ENCODE data around the gene SLC9A5.

The SLC9A5 gene

DNA sequence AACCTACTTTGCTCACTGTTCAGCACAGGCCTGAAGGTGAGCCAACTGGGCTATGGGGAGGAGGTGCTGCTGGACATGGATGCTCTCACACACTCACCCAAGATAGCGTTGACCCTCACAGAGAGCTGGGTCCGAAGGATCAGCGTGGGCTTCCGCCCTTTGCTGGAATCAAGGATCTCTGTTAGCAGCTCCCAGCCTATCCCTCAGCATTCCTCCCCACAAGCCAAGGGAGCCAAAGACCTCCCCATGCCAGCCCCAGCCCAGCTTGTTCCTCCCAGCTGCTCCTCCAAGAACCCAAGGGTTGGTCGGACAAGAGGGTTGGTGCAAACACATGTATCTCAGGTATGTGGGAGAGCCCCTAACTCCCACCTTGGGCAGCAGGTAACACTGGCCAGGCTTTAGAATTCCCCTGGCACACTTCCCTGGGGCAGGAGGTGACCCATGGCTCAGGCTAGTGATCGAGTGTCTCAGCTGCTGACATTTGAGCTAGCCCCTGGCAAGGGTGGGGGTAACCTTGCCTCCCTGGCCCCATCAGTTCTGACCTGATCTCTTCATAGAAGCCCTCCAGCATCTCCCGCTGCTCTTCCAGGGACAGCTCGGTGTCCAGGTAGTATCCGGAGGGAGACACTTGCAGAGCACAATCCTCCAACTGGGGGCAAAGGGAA is 9.8 kb upstream of the SLC9A5 start:
- DNase-seq (ENCODE audit: low spot score): no peak

DNA sequence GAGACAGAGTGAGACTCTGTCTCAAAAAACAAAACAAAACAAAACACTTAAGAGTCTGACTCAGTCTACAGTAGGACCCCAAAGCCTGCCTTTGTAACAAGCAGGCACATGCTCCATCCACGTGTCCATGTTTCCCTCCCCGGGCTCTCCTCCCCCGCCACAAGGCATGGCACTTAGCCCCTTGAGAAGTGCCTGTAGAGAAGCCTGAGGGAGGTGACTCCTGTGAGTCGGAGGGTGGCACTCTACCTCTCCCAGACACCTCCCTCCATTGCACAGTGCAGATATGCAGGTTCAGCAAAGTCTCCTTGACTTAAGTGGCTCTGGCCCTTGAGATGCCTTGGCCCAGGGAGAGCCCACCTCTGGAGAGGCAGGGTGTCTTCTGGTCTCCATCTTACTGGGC is 8.3 kb upstream of the SLC9A5 start:
- DNase-seq (ENCODE audit: low spot score): no peak

DNA sequence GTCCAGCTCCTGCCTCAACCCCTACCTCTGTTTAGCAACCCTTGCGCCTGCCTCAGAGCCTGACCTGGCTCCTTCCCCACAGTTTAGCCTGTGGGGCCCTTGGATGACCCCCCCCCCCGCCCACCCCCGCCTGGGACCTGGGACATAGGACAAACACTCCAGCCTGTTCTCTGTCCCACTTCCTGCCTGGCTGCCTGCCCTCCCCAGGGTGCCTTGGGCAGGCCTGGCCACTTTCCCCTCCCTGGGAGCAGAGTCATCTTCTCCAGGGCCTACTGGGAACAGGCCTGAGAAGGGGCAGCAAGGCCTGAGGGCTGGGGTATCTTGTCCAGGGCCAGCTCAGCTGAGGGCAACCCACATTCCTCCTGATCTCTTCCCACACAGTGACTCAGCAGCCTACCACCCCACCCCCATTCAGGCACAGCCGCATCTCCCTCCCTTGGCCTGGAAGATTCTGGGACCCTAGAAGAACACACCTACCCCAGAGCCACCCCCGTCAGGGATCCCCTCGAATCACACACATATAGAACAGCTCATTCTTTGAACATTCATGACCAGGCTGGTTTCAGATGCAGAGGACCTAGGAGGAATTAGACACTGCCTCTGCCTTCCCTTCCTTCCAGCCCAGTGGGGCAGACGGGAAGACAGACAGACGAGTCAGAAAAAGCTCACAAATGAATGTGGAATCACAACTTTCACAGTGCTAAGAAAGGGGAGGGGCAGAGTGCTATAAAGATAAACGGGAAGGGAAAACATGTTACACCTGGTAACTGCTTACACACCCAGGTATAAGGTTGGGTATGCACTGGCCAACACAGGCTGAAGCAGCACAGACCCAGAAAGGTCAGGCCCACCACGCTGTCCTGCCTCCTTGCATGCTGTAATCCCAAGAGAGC is 7.5 kb upstream of the SLC9A5 start:
- DNase-seq (ENCODE audit: low spot score): peak; percentile 55

DNA sequence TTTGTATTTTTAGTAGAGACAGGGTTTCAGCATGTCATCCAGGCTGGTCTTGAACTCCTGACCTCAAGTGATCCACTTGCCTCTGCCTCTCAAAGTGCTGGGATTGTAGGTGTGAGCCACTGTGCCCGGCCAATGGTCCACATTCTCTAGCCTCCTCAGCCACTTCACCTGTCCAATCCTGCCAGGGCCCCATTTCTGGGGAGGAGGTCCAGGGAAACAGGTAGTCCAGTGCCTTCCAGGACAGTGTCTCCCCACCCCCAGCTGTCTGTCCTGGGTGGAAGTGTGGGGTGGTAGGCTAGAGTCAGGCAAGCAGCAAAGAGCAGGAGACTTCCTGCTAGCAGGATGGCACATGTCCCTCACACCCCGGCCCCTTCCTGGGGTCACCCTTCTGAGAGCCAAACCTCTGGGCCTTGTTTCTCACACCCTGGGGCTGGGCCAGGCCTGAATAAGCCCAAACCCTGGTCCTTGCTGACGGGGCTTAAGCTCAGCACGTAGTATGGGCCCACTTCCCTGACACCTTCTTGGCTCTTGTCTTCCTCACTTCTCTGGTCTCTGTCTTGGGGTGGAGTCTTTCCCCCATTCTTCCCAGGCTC is 6.5 kb upstream of the SLC9A5 start:
- no peak for DNase-seq (ENCODE audit: low spot score)

DNA sequence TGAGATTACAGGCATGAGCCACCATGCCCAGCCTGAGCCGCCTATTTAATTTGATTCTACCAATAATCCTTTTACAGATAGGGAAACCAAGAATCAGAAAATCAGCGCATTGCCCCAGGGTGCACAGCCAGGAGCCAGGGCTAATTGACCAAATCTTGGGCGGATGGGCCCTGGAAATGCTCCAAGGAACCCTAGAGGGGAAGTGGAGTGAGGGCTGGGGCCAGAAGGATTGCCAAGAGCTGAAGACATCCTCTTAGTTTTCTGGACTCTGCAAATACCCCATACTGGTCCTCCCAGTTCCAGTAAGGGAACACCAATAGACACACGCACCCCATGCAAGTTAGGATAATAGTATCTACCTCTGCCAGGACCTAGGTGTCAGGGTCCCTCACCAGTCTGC is 5.3 kb upstream of the SLC9A5 start:
- no peak for DNase-seq (ENCODE audit: low spot score)

DNA sequence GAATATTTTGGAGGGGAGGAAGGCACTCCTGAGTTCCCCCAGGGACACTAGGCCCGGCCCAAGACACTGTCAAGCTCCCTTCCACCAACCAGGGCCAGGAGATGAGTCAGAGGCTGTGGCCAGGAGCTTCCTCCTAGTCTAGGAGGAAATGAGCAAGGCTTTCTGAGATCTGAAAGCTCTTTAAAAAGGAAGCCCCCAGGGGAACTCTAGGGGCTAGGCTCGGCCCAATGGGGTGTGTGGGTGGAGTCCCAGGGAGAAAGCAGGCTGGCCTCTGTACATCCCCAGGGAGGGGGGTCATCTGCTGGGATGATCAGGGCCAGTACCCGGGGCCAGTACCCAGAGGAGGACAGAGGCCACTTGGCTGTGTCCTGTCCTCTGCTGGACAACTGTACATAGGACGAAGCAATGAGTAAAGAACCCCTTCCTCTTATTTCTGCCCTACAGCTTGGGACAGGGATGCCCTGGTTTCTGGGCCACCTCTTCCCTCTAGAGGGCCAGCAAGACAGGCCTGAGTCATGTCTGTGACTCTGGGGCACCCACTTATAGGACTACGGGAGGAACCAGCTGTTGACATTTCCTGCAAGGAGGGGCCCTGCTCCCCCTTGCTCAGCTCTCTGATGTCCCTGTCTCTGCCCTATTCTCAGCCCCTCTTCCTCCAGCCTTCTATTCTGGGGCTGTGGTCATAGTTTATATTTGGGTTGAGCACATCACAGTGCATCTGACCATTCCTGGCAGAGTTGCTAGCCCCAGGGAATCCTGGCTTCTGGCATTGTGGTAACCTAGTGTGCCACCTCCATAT is 4.2 kb upstream of the SLC9A5 start:
- peak; percentile 97 for DNase-seq (ENCODE audit: low spot score)

DNA sequence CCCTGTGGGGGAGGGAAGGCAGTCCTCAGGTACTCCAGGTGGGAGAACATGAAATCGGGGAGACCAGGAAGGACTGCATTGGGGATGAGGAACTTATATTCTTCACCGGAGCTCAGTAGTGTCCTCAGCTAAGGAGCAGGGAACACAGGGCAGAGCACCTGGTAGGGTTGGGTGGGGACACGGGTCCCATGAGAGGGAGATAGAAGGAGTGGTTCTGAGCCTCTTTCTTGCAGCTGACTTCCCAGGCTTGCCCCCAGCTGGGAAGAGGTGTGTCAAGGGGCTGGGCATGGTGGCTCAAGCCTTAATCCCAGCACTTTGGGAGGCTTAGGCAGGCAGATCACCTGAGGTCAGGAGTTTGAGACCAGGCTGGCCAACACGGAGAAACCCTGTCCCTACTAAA is 3.6 kb upstream of the SLC9A5 start:
- DNase-seq (ENCODE audit: low spot score): no peak

DNA sequence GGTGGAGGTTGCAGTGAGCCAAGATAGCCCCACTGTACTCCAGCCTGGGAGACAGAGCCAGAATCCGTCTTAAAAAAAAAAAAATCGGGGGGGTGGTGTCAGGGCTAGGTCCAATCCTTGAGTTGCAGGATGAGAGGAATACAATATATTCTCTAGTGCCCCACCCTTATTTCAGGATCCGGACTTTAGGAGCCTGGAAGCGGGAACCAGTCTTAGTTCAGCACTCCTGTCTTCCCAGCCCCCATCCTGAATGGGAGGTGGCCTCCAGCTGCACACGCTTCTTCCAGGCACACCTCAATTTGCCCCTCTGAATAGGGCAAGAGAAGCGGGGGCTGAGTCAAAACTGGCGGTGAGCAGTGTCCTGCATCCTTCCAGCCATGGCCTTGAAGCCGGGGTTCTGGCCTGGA is 3.1 kb upstream of the SLC9A5 start:
- peak; percentile 75 for DNase-seq (ENCODE audit: low spot score)

DNA sequence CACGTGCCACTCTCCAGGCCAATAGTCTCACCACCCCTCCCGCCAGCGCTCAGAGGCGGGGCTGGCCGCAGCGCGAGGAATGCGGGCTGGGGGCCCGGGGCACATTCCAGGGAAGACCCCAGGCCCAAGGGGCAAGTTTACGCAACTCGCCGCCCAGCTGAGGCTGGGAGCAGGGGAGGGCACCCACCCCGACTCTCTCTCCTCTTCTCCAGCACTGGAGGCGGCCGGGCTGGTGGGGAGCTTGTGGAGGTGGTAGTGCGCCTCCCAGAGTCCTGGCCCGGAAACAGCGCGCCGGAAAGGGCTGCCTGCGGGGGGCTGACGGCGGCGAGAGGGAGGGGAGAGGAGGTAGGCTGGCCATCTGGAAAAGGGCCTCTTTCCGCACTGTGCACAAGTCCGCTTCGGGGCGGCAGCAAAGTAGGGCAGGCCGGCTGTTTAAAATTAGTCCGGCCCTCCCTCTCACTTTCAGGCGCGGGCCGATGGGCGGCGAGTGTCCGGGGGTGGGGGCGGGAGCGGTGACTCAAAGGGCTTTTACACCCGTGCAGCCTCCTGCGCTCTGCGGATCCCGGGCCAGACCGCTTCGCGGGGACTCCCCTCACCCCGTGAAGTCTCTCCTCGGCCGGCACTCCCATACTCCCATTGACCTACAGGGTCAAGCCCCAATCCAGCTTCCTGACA is 2.6 kb upstream of the SLC9A5 start:
- DNase-seq (ENCODE audit: low spot score): peak; percentile 82

DNA sequence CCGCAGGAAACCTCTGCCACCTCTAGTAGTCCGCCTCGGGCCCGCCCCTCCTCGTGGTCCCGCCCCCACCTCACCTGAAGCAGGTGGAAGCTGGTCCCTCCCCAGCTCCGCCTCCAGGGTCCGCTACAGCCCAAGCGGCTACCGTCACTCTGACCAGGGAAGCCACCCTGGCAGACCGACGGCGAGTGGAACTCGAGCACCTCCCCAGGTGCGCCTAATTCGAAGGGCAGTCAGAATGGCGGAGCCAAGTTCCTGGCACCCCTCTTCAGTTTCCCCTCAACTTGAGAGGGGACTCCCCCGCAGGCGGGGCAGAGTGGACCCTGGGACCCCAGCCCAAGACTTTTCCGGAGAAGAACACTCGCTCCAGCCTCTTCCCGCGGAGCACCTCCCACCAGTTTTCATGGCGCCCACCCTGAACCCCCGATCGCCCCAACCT is 2.0 kb upstream of the SLC9A5 start:
- DNase-seq (ENCODE audit: low spot score): no peak

DNA sequence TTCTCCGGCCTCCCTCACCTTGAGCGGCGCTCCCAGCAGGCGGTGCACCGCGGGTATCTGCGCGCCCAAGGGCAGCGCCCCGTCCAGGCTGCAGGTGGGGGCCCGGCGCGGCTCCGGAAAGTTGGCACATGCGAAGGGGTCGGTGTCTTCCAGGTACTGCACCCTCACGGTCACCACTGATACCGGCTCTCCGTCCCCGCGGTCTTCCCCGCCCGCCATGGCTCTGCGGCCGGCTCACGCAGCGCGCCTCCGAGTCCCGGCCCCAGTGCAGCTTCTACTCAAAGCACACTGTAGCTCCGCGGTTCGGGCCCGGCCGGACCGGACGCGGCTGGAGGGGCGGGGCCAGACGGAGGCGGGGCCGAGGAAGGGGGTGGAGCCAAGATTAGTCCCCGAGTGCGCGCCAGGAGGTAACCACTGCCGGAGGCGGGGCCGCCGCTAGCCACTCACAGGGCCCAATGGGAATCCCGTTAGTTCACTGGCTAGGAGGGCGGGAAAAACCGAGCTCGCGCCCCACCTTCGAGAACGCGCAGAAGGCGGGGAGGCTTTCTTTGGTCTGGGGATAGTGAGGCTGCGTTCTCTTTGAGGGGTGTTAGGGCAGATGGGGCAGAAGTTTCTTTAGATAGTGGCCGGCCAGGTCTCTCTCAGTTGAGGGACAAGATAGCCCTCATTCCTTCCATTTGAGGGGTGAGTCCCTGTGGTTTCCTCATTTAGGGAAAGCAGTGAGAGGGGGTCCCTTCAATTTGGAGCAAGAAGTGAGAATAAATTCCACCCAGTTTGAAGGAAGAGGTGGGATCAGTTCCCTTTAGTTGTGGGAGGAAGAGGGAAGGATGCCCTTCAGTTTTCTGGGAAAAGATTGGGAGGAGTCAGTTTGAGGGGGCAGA is 1.3 kb upstream of the SLC9A5 start, which contains the start of gene FHOD1:
TSS of gene FHOD1 (minus strand) at position 290 of the 881 bp plus-strand sequence. CDS start at position 219, 71 bp downstream.
- DNase-seq (ENCODE audit: low spot score): peak; percentile 95

DNA sequence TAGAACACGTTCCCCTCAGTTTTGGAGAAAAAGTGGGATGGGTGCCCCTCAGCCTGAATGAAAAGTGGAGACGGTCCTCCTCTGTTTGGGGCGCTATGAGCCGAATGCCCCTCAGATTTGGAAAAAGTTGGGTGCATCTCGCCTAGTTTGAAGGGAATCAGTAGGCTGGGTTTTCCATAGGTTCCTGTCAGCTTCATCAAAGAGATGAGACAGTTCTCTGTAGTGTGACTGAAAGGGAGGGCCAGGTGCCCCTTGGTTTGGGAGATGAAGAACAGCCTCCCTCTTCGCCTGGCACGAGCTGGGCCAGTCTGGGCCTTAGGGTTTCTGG is 742 bp upstream of the SLC9A5 start:
- no peak for DNase-seq (ENCODE audit: low spot score)

DNA sequence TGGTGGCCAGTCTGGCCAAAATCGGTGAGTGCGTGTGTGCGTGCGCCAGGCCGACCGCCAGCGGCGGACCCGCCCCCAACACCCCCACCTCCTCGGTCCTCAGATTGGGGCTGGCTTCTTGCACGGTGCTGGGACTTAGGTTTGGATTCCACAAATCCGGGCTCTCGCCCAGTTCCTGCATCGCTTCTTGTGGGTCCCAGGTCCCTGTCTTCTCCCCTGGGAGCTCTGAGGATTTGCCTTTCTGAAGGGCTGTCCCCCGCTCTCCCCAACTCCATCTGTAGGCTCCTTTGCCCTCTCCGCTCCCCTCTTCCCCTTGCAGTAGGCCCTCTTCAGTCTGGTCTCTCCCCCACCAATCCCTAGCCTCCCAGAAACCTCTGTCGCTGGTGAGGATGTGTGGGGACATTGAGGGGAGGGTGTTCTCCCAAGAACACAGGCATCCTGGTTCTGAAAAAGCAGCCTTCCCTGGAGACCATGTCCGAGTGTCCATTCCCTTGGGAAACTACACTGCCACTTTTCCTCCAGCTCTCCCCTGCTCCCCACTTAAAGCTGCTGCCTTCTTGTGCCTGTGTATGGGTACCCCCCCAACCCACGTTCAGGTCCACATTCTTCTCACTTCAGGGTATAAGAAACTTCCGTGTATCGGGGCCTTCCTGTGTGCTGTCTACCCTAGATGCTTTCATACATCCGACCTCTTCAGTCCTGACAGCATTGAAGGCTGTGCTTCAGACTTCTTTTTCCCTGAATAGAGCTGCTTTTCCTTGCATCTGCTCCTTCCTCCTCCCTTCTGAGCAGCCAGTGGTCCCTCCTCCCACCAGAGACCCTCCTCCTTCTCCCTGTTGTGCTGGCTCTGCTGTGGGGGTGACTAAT is 632 bp downstream of the SLC9A5 start:
- no peak for DNase-seq (ENCODE audit: low spot score)

DNA sequence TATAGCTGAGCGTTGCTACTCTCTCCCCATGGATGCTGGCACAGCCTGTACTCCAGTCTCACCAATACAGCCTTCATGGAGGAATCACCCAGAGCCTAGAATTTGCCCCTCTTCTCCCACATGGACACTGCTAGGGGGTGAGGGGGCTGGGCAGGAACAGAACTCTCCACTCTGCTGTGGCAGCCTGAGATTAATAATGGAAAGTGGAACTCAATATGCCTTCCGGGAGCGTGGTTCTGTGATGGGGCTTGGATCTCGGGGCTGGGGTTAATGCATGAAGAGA is 1.2 kb downstream of the SLC9A5 start:
- DNase-seq (ENCODE audit: low spot score): no peak

DNA sequence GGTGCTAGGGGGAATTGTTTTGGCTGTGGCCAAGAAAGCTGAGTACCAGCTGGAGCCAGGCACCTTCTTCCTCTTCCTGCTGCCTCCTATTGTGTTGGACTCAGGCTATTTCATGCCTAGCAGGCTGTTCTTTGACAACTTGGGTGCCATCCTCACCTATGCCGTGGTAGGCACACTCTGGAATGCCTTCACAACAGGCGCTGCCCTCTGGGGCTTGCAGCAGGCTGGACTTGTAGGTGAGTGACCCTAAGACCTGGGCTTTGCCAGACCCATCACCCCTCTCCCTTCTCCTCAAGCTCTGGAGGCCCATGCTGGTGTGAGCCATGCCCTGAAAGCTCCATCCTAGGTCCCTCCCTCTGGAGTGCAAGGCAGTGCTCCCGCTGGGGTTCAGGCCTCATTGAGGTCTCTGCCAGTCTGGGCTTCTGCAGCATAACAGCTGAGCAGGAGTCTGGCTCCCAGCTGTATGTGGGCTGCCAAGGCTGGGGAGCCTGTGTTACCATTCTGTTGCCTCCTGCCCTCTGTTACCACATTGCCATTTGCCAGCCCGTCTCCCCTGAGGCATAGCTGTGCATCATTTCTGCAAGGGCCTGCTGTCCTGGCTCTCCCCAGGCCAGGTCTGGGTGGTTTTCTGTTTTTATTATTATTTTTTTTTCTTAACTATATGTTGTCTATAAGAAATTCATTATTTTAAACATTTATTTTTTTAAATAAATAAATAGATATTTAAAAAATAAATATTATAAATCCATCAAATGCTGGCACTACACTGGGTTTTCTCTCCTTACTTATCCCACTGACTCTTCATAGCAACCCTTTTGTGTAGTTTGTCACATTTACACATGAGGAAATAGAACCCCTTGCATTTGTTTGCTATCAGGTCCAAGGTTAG is 4.1 kb downstream of the SLC9A5 start:
- no peak for DNase-seq (ENCODE audit: low spot score)

DNA sequence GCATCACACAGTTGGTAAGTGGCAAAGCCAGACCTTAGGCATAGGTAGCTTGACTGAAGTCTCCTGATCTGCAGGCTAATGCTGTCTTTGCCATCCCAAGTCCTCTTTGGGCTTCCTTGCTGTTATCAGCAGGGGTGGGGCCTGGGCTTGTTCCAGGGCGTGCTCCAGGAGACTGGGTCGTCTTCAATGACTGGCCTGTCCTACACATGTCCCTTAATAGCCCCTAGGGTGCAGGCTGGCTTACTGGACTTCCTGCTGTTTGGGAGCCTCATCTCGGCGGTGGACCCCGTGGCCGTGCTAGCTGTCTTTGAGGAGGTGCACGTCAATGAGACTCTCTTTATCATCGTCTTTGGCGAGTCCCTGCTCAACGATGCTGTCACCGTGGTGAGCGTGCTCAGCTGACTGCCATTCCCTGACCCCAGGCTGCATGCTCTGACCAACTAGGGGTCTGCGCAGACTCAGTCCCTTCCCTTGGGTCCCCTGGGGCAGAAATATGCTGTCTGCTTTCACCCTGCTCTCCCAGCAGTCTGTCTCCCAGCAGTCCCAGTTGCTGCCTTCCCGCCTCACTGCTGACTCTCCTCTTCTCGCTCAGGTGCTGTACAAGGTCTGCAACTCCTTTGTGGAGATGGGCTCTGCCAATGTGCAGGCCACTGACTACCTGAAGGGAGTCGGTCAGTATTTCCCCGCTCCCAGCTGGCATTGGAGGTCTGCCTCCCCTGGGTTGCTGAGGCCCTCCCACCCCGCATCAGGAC is 6.2 kb downstream of the SLC9A5 start:
- DNase-seq (ENCODE audit: low spot score): no peak

DNA sequence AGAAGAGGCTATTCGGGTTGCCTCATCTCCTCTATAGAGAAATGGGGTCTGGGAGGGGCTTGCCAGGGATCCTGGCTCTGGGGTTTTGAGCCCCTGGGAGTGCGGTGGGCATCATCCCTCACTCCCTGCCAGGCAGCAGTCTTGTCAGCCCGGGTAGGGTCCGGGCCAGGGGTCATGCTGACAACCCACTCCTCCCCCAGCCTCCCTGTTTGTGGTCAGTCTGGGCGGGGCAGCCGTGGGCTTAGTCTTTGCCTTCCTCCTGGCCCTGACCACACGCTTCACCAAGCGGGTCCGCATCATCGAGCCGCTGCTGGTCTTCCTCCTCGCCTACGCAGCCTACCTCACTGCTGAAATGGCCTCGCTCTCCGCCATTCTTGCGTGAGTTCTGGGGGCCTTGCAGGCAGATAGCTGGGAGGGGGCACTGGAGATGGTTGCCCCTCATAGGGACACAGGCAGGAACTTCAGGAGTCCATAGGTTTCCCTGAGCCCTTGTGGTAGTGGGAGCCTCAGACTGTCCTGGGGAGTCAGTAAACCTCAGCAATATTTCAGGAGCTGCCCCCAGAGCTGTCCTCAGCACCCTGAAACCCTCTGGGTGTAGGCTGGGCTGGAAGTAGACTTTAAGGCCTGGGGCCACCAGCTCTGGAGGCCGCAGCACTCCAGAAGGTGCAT is 6.9 kb downstream of the SLC9A5 start:
- DNase-seq (ENCODE audit: low spot score): no peak

Data from kidney capillary endothelial cell (primary cell).